Natural killer cell (primary cell): ENCODE data around the gene GGT5. TPM values are rescaled to one million over a fixed set of nuclear protein-coding genes. Genes with fewer than 3 reads are reported as not detected.

Experiments used
- ATAC-seq, 3 donors: fragments of 150-1000 bp in 2 of 3; fragments of 200-7000 bp in 1 of 3; cut with Tn5 transposase; 1 replicate in 1 of 3; 2 replicates in 2 of 3; pipeline ENCODE4 v1.10.0; 2021; ENCODE audit warnings: mild to moderate bottlenecking in 2 of 3, moderate library complexity in 2 of 3
- DNase-seq, 2 donors: peaks; one replicate each; pipeline versions ENCODE4 v3.0.0 to v3.0.0-alpha.2; 2013 to 2021; ENCODE audit warnings: mixed read lengths in 1 of 2
- H3K27ac ChIP-seq: one replicate; pipeline ENCODE4 v1.5.1; 2013; ENCODE audit warnings: mild to moderate bottlenecking, low read length
- H3K27me3 ChIP-seq: one replicate; pipeline ENCODE4 v1.6.1; 2013; ENCODE audit warnings: low read length; ENCODE audit not compliant: control insufficient read depth, insufficient read depth
- H3K36me3 ChIP-seq: one replicate; pipeline ENCODE4 v1.6.1; 2013; ENCODE audit warnings: low read length; ENCODE audit not compliant: control insufficient read depth, insufficient read depth
- H3K4me1 ChIP-seq: one replicate; pipeline ENCODE4 v1.6.1; 2013; ENCODE audit warnings: low read length; ENCODE audit not compliant: control insufficient read depth, insufficient read depth
- H3K4me3 ChIP-seq: one replicate; pipeline ENCODE4 v1.5.1; 2013; ENCODE audit warnings: low read length
- H3K9me3 ChIP-seq: one replicate; pipeline ENCODE4 v1.6.1; 2013; ENCODE audit warnings: low read length; ENCODE audit not compliant: control insufficient read depth, insufficient read depth
- H3K27ac Mint-ChIP-seq, 2 donors: one replicate each; pipeline ENCODE4 v1.8.0; 2022; ENCODE audit warnings: mild to moderate bottlenecking in 2 of 2, mixed read lengths in 2 of 2, moderate library complexity in 1 of 2
- H3K27me3 Mint-ChIP-seq, 2 donors: one replicate each; pipeline ENCODE4 v1.8.0; 2022; ENCODE audit warnings: low read depth in 2 of 2, mixed read lengths in 2 of 2
- H3K36me3 Mint-ChIP-seq: one replicate; pipeline ENCODE4 v1.8.0; 2022; ENCODE audit warnings: mixed read lengths
- H3K4me1 Mint-ChIP-seq, 2 donors: one replicate each; pipeline ENCODE4 v1.8.0; 2022; ENCODE audit warnings: mixed read lengths in 2 of 2
- H3K4me3 Mint-ChIP-seq: one replicate; pipeline ENCODE4 v1.8.0; 2022; ENCODE audit warnings: mild to moderate bottlenecking, moderate library complexity, mixed read lengths
- H3K9me3 Mint-ChIP-seq, 2 donors: one replicate each; pipeline ENCODE4 v1.8.0; 2022; ENCODE audit warnings: mixed read lengths in 2 of 2
- WGBS: methylation state at CpG from one replicate; pipeline ENCODE4 v1.1.7; 2013; ENCODE audit warnings: missing lambda C conversion rate; ENCODE audit not compliant: insufficient coverage; 5-methylcytosine and 5-hydroxymethylcytosine counted together
- intact Hi-C: fragments of 100-400 bp; cut with micrococcal nuclease; formaldehyde crosslinking; loops from one replicate; pipeline ENCODE4 v1.14.2; 2022
- total RNA-seq, 4 donors: library from RNA; stranded (reverse); fragments of 120-200 nt in 1 of 4; gene quantifications; one replicate each; pipeline versions ENCODE4 v1.2.3 to v1.2.4, GENCODE V29; 2013 to 2022
- TF ChIP-seq, protein P1 (sequence below): fragments of 200-600 bp; IDR thresholded peaks from one replicate; pipeline ENCODE4 v1.8.0; 2022; ENCODE audit warnings: antibody characterized with exemption

Gene GGT5
- total RNA-seq, 3 donors from 2014 or later (not counting 1 experiment from before 2014, with no cell fraction given) = not detected

DNA sequence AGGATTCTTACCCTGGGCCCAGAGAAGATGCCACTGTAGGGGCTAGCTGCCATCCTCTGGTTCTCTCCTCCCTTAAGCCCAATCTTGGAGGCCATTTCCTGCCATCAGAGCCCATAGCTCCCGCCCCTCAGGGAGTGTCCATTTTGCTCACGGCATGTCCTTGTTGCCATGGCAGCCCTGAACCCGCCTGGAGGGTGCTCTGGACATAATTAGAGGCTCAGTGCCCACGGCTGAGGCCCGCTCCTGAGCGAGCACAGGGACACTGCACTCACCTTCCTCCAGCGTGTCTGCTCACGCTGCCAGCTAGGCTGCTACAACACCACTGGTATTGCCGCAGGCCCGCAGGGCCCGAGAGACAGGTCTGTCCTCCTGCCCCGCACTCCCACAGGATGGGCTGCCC is 74.7 kb downstream of the GGT5 start:
- peaks cover 34% of the 10 kb centered on the region for H3K4me1 ChIP-seq
- TF ChIP-seq, protein P1, sequence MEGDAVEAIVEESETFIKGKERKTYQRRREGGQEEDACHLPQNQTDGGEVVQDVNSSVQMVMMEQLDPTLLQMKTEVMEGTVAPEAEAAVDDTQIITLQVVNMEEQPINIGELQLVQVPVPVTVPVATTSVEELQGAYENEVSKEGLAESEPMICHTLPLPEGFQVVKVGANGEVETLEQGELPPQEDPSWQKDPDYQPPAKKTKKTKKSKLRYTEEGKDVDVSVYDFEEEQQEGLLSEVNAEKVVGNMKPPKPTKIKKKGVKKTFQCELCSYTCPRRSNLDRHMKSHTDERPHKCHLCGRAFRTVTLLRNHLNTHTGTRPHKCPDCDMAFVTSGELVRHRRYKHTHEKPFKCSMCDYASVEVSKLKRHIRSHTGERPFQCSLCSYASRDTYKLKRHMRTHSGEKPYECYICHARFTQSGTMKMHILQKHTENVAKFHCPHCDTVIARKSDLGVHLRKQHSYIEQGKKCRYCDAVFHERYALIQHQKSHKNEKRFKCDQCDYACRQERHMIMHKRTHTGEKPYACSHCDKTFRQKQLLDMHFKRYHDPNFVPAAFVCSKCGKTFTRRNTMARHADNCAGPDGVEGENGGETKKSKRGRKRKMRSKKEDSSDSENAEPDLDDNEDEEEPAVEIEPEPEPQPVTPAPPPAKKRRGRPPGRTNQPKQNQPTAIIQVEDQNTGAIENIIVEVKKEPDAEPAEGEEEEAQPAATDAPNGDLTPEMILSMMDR = no peak
- H3K27me3 Mint-ChIP-seq = no peaks in the 10 kb centered on the region
- DNase-seq (no peak), ATAC-seq (no peak)
- peak overlapping the region in 1 of 2 donors; percentile 43 for H3K27ac Mint-ChIP-seq
- 94% methylated on average over 12 of the region's 12 CpGs for WGBS
- H3K9me3 Mint-ChIP-seq = no peaks in the 10 kb centered on the region
- H3K4me3 ChIP-seq = no peak overlapping the region
- no peaks in the 10 kb centered on the region for H3K9me3 ChIP-seq
- H3K27ac ChIP-seq = no peak overlapping the region
- H3K4me1 Mint-ChIP-seq = peaks cover 6 to 30% of the 10 kb centered on the region in 2 donors
- intact Hi-C loops = loop anchor here (5.0 kb wide), 1 partner anchor 38 kb away; no protein-coding TSS in a partner anchor
- peaks cover 6% of the 10 kb centered on the region for H3K36me3 Mint-ChIP-seq
- no peaks in the 10 kb centered on the region for H3K27me3 ChIP-seq
- H3K4me3 Mint-ChIP-seq = no peak overlapping the region
- peaks cover 84% of the 10 kb centered on the region for H3K36me3 ChIP-seq

Other genes with a start within 250 kb of the GGT5 start
- gene GSTT4, start 239.6 kb downstream of the GGT5 start, total RNA-seq = not detected
- gene CABIN1, start 233.8 kb downstream of the GGT5 start, total RNA-seq = 100 to 1,000 TPM; 130 to 182 (median 161) TPM
- gene SUSD2, start 63.6 kb downstream of the GGT5 start, total RNA-seq = 1 to 10 TPM in 2 of 3 donors, under 1 TPM in 1; 0.75 to 1.7 (median 1.5) TPM
- gene SPECC1L, start 25.7 kb upstream of the GGT5 start, total RNA-seq = 10 to 100 TPM; 46.1 to 52.9 (median 48.5) TPM
- gene ADORA2A, start 182.5 kb upstream of the GGT5 start, total RNA-seq = 10 to 100 TPM; 11.0 to 15.0 (median 11.7) TPM